Measurements from ENCODE around the gene CUBN.

CUBN gene

DNA sequence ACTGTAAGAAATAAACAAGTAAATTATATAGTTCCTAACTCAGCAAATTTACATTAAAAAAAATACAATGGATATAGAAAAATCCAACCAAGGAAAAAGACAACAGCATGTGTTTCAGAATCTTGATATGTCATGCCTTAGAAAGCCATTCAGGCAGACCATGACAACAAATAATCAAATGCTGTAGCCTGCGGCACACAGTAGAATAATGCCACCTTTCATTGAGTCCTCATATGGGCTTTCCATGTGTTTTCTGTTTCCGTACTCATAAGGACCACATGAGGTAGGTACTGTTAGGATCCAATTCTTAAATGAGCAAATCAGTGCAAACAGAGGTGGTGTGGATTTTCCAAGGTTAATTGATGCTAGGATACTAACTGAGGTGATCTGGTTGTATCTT is 138.6 kb downstream of the CUBN start (continued):
- no peak for TF ChIP-seq INSM2 (tag by site-specific recombination; IDR thresholded peaks at IDR 0.05)
- no peak for TF ChIP-seq ATF2 (tag by site-specific recombination; IDR thresholded peaks at IDR 0.05; ENCODE audit: low read depth)
- TF ChIP-seq, protein P1, sequence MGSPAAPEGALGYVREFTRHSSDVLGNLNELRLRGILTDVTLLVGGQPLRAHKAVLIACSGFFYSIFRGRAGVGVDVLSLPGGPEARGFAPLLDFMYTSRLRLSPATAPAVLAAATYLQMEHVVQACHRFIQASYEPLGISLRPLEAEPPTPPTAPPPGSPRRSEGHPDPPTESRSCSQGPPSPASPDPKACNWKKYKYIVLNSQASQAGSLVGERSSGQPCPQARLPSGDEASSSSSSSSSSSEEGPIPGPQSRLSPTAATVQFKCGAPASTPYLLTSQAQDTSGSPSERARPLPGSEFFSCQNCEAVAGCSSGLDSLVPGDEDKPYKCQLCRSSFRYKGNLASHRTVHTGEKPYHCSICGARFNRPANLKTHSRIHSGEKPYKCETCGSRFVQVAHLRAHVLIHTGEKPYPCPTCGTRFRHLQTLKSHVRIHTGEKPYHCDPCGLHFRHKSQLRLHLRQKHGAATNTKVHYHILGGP (tag by site-specific recombination; IDR thresholded peaks at IDR 0.05), result no peak
- no peak for TF ChIP-seq SP7 (tag by site-specific recombination; IDR thresholded peaks at IDR 0.05)
- no peak for TF ChIP-seq ZNF324 (tag by site-specific recombination; IDR thresholded peaks at IDR 0.05)

GRCh38 chr10:16989826-16990293 is 139.8 kb downstream of the CUBN start:
- ChIA-PET CTCF (interaction anchor here (0.6 to 1.6 kb wide), 2 partner anchors 20 to 133 kb away, joined by 3 to 6 read pairs; no protein-coding TSS in a partner anchor), POLR2A (no interaction called here)
- no peak overlapping the region for H3K4me3 ChIP-seq (ENCODE audit: low read depth, low read length)
- H3K36me3 ChIP-seq (ENCODE audit: control insufficient read depth in 2 of 2, insufficient read depth in 1 of 2, low read length in 2 of 2), result no peaks in the 10 kb centered on the region
- H3K27ac ChIP-seq (ENCODE audit: extremely low read depth, low read depth, low read length), result no peak overlapping the region
- TF ChIP-seq HOXD13 (CRISPR knock-in tag; IDR thresholded peaks at IDR 0.05; ENCODE audit: borderline replicate concordance), result no peak
- TF ChIP-seq, protein P2, sequence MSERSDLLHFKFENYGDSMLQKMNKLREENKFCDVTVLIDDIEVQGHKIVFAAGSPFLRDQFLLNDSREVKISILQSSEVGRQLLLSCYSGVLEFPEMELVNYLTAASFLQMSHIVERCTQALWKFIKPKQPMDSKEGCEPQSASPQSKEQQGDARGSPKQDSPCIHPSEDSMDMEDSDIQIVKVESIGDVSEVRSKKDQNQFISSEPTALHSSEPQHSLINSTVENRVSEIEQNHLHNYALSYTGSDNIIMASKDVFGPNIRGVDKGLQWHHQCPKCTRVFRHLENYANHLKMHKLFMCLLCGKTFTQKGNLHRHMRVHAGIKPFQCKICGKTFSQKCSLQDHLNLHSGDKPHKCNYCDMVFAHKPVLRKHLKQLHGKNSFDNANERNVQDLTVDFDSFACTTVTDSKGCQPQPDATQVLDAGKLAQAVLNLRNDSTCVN (tag by site-specific recombination; optimal IDR thresholded peaks at IDR 0.05), result no peak
- TF ChIP-seq OVOL3 (tag by site-specific recombination; IDR thresholded peaks at IDR 0.05), result no peak
- no peak for TF ChIP-seq ZNF239 (tag by site-specific recombination; IDR thresholded peaks at IDR 0.05)
- no peak for TF ChIP-seq ZNF148 (tag by site-specific recombination; IDR thresholded peaks at IDR 0.05; ENCODE audit: borderline replicate concordance)
- no peak for TF ChIP-seq YY2 (tag by site-specific recombination; IDR thresholded peaks at IDR 0.05)
- TF ChIP-seq PRDM1 (tag by site-specific recombination; IDR thresholded peaks at IDR 0.05), result no peak
- no peak for TF ChIP-seq GLIS1 (tag by site-specific recombination; IDR thresholded peaks at IDR 0.05)
- TF ChIP-seq ZNF571 (tag by site-specific recombination; IDR thresholded peaks at IDR 0.05), result no peak
- TF ChIP-seq KLF10 (tag by site-specific recombination; IDR thresholded peaks at IDR 0.05), result no peak
- no peak for TF ChIP-seq ZNF529 (tag by site-specific recombination; IDR thresholded peaks at IDR 0.05; ENCODE audit: insufficient replicate concordance)
- no peak for TF ChIP-seq ZNF302 (tag by site-specific recombination; IDR thresholded peaks at IDR 0.05; ENCODE audit: low read depth)
- TF ChIP-seq, protein P3, sequence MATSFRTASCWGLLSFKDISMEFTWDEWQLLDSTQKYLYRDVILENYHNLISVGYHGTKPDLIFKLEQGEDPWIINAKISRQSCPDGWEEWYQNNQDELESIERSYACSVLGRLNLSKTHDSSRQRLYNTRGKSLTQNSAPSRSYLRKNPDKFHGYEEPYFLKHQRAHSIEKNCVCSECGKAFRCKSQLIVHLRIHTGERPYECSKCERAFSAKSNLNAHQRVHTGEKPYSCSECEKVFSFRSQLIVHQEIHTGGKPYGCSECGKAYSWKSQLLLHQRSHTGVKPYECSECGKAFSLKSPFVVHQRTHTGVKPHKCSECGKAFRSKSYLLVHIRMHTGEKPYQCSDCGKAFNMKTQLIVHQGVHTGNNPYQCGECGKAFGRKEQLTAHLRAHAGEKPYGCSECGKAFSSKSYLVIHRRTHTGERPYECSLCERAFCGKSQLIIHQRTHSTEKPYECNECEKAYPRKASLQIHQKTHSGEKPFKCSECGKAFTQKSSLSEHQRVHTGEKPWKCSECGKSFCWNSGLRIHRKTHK (tag by site-specific recombination; IDR thresholded peaks at IDR 0.05), result no peak
- TF ChIP-seq KLF1 (tag by site-specific recombination; IDR thresholded peaks at IDR 0.05), result no peak
- TF ChIP-seq GFI1B (tag by site-specific recombination; IDR thresholded peaks at IDR 0.05), result no peak
- no peak for TF ChIP-seq ZNF19 (tag by site-specific recombination; IDR thresholded peaks at IDR 0.05; ENCODE audit: low read depth)
- no peak for TF ChIP-seq ZNF658 (tag by site-specific recombination; IDR thresholded peaks at IDR 0.05)
- no peaks in the 10 kb centered on the region for H3K9me3 ChIP-seq (ENCODE audit: control insufficient read depth, insufficient read depth, low read depth, low read length)
- no peaks in the 10 kb centered on the region for H3K4me1 ChIP-seq (ENCODE audit: control insufficient read depth, insufficient read depth, low read length)
